Non-pigmented ciliary epithelial cell (primary cell): ENCODE data around the gene ANTXR1.

Source experiments
- DNase-seq: peaks from one replicate; pipeline ENCODE4 v3.0.0-alpha.2; 2010; ENCODE audit warnings: low read depth

The ANTXR1 gene

GRCh38 chr2:69007169-69007568 lies 5.8 kb upstream of the ANTXR1 start:
- no peak for DNase-seq

GRCh38 chr2:69007603-69008002 lies 5.4 kb upstream of the ANTXR1 start:
- DNase-seq = no peak

- no peak for DNase-seq
Measured at GRCh38 chr2:69010437-69011194, 2.4 kb upstream of the ANTXR1 start.

GRCh38 chr2:69011611-69012157 lies 1.3 kb upstream of the ANTXR1 start:
- no peak for DNase-seq

- no peak for DNase-seq
Measured at GRCh38 chr2:69012310-69013141, 453 bp upstream of the ANTXR1 start.

- no peak for DNase-seq
Measured at GRCh38 chr2:69013840-69014821, 1.2 kb downstream of the ANTXR1 start.

GRCh38 chr2:69017080-69017479 lies 4.1 kb downstream of the ANTXR1 start:
- DNase-seq = no peak

- no peak for DNase-seq
Measured at GRCh38 chr2:69017835-69018234, 4.9 kb downstream of the ANTXR1 start.

GRCh38 chr2:69018678-69019095 lies 5.7 kb downstream of the ANTXR1 start:
- DNase-seq = no peak

GRCh38 chr2:69020496-69021426 lies 7.8 kb downstream of the ANTXR1 start:
- no peak for DNase-seq

- no peak for DNase-seq
Measured at GRCh38 chr2:69021727-69022126, 8.7 kb downstream of the ANTXR1 start.

GRCh38 chr2:69022548-69022947 lies 9.6 kb downstream of the ANTXR1 start:
- DNase-seq = no peak

GRCh38 chr2:69023236-69023635 lies 10.3 kb downstream of the ANTXR1 start:
- DNase-seq = no peak

GRCh38 chr2:69026026-69026425 lies 13.0 kb downstream of the ANTXR1 start:
- no peak for DNase-seq

GRCh38 chr2:69026691-69027459 lies 13.9 kb downstream of the ANTXR1 start:
- no peak for DNase-seq

- no peak for DNase-seq
Measured at GRCh38 chr2:69030800-69031428, 17.9 kb downstream of the ANTXR1 start.

- no peak for DNase-seq
Measured at GRCh38 chr2:69031466-69031865, 18.5 kb downstream of the ANTXR1 start.

GRCh38 chr2:69032336-69032735 lies 19.4 kb downstream of the ANTXR1 start:
- DNase-seq = no peak

GRCh38 chr2:69033461-69034095 lies 20.6 kb downstream of the ANTXR1 start:
- no peak for DNase-seq
